ENCODE measurements around the gene POLRMT.
A peak's percentile ranks its signal among the peaks of the same experiment; 100 is the strongest.
"Not testable (repeated sequence)": the region's sequence is repeated elsewhere in the genome, so short reads cannot be mapped to it uniquely, and the experiment has no call there.

POLRMT gene

GRCh38 chr19:610801-611480 lies 22.4 kb downstream of the POLRMT start:
- DNase-seq (ENCODE audit: low read depth), result peak; percentile 44

GRCh38 chr19:610071-610800 lies 23.1 kb downstream of the POLRMT start:
- peak; percentile 23 for DNase-seq (ENCODE audit: low read depth)

- no peak for DNase-seq (ENCODE audit: low read depth)
Observed at GRCh38 chr19:609004-609346, 24.4 kb downstream of the POLRMT start.

GRCh38 chr19:608155-609003 lies 25.0 kb downstream of the POLRMT start:
- DNase-seq (ENCODE audit: low read depth), result no peak

GRCh38 chr19:607301-608154 lies 25.8 kb downstream of the POLRMT start:
- DNase-seq (ENCODE audit: low read depth), result no peak

- DNase-seq (ENCODE audit: low read depth), result not testable (repeated sequence)
Observed at GRCh38 chr19:605061-605971, 28.0 kb downstream of the POLRMT start.

- no peak for DNase-seq (ENCODE audit: low read depth)
Observed at GRCh38 chr19:604355-604754, 29.0 kb downstream of the POLRMT start.

GRCh38 chr19:603779-604178 lies 29.6 kb downstream of the POLRMT start:
- DNase-seq (ENCODE audit: low read depth), result not testable (repeated sequence)

GRCh38 chr19:603302-603639 lies 30.1 kb downstream of the POLRMT start:
- not testable (repeated sequence) for DNase-seq (ENCODE audit: low read depth)

GRCh38 chr19:602391-603301 lies 30.7 kb downstream of the POLRMT start:
- no peak for DNase-seq (ENCODE audit: low read depth)

GRCh38 chr19:601790-602189 lies 31.5 kb downstream of the POLRMT start:
- DNase-seq (ENCODE audit: low read depth), result no peak

- no peak for DNase-seq (ENCODE audit: low read depth)
Observed at GRCh38 chr19:601310-601709, 32.0 kb downstream of the POLRMT start.

- no peak for DNase-seq (ENCODE audit: low read depth)
Observed at GRCh38 chr19:597406-598315, 35.7 kb downstream of the POLRMT start.

GRCh38 chr19:596263-596655 lies 37.1 kb downstream of the POLRMT start:
- DNase-seq (ENCODE audit: low read depth), result no peak

GRCh38 chr19:595326-596262 lies 37.7 kb downstream of the POLRMT start:
- no peak for DNase-seq (ENCODE audit: low read depth)

GRCh38 chr19:594265-594870 lies 39.0 kb downstream of the POLRMT start:
- no peak for DNase-seq (ENCODE audit: low read depth)

GRCh38 chr19:593505-593904 lies 39.8 kb downstream of the POLRMT start:
- no peak for DNase-seq (ENCODE audit: low read depth)
